NT2/D1 (cell line): ENCODE measurements around the gene PARD3.
"Not testable (repeated sequence)": the region's sequence is repeated elsewhere in the genome, so short reads cannot be mapped to it uniquely, and the experiment has no call there.

Experiments used
- DNase-seq: peaks from one replicate; pipeline ENCODE4 v3.0.0-alpha.2; 2011; ENCODE audit warnings: low read depth, low spot score
- H3K27me3 ChIP-seq: 2 replicates; pipeline ENCODE4 v1.6.0; 2011; ENCODE audit warnings: mild to moderate bottlenecking; ENCODE audit not compliant: insufficient read length, insufficient read depth
- H3K36me3 ChIP-seq: 2 replicates; pipeline ENCODE4 v1.6.1; 2011; ENCODE audit warnings: mild to moderate bottlenecking, low read length, mixed read lengths; ENCODE audit not compliant: insufficient read depth, insufficient read length
- H3K4me1 ChIP-seq: 2 replicates; pipeline ENCODE4 v1.5.1; 2011; ENCODE audit not compliant: insufficient read depth, insufficient read length
- H3K4me3 ChIP-seq: 2 replicates; pipeline ENCODE4 v1.5.1; 2011; ENCODE audit warnings: low read depth; ENCODE audit not compliant: insufficient read length
- H3K9ac ChIP-seq: 2 replicates; pipeline ENCODE4 v1.6.0; 2011; ENCODE audit warnings: low read depth; ENCODE audit not compliant: insufficient read length
- H3K9me3 ChIP-seq: 2 replicates; pipeline ENCODE4 v1.5.1; 2011; ENCODE audit warnings: mild to moderate bottlenecking, low read length; ENCODE audit not compliant: insufficient read depth
- SUZ12 ChIP-seq: IDR thresholded peaks from 2 replicates; pipeline ENCODE4 v1.6.1; 2011; ENCODE audit not compliant: insufficient read length, insufficient read depth; ENCODE audit errors: extremely low read depth
- YY1 ChIP-seq: IDR thresholded peaks from 2 replicates; pipeline ENCODE4 v1.6.1; 2011; ENCODE audit not compliant: insufficient read length, insufficient read depth
- ZNF274 ChIP-seq: IDR thresholded peaks from 2 replicates; pipeline ENCODE4 v1.6.1; 2011; ENCODE audit warnings: mild to moderate bottlenecking, low read depth, low read length

PARD3 gene

GRCh38 chr10:34076443-34076842 is 738.7 kb downstream of the PARD3 start:
- TF ChIP-seq ZNF274 (no peak), YY1 (no peak), SUZ12 (no peak)

GRCh38 chr10:34075254-34075926 is 739.7 kb downstream of the PARD3 start:
- no peak overlapping the region for H3K4me3 ChIP-seq
- no peaks in the 10 kb centered on the region for H3K36me3 ChIP-seq
- no peaks in the 10 kb centered on the region for H3K4me1 ChIP-seq
- no peaks in the 10 kb centered on the region for H3K9me3 ChIP-seq
- no peak overlapping the region for H3K9ac ChIP-seq
- no peak for TF ChIP-seq ZNF274
- TF ChIP-seq SUZ12: no peak
- TF ChIP-seq YY1: no peak
- DNase-seq: no peak
- H3K27me3 ChIP-seq: no peaks in the 10 kb centered on the region

More at GRCh38 chr10:34076443-34076842, 738.7 kb downstream of the PARD3 start:
- no peak overlapping the region for H3K4me3 ChIP-seq
- no peak overlapping the region for H3K9ac ChIP-seq
- no peaks in the 10 kb centered on the region for H3K27me3 ChIP-seq
- H3K36me3 ChIP-seq: no peaks in the 10 kb centered on the region
- H3K9me3 ChIP-seq: no peaks in the 10 kb centered on the region
- DNase-seq: no peak
- H3K4me1 ChIP-seq: no peaks in the 10 kb centered on the region

GRCh38 chr10:34074051-34074450 is 741.0 kb downstream of the PARD3 start:
- H3K4me3 ChIP-seq: no peak overlapping the region
- H3K9ac ChIP-seq: no peak overlapping the region
- no peaks in the 10 kb centered on the region for H3K4me1 ChIP-seq
- H3K9me3 ChIP-seq: no peaks in the 10 kb centered on the region
- TF ChIP-seq YY1: no peak
- no peak for TF ChIP-seq ZNF274
- TF ChIP-seq SUZ12: no peak
- H3K27me3 ChIP-seq: no peaks in the 10 kb centered on the region
- H3K36me3 ChIP-seq: no peaks in the 10 kb centered on the region
- no peak for DNase-seq

GRCh38 chr10:34067741-34068140 is 747.4 kb downstream of the PARD3 start:
- not testable (repeated sequence) for H3K4me1 ChIP-seq, H3K36me3 ChIP-seq, DNase-seq, H3K9me3 ChIP-seq, H3K9ac ChIP-seq, H3K27me3 ChIP-seq, H3K4me3 ChIP-seq

- no peak overlapping the region for H3K9ac ChIP-seq
- H3K27me3 ChIP-seq: no peaks in the 10 kb centered on the region
- H3K4me1 ChIP-seq: peaks cover 4% of the 10 kb centered on the region
- H3K9me3 ChIP-seq: no peaks in the 10 kb centered on the region; the same call in 1 of the 2 replicates
- H3K36me3 ChIP-seq: no peaks in the 10 kb centered on the region
- TF ChIP-seq YY1 (no peak), ZNF274 (no peak), SUZ12 (no peak)
- no peak overlapping the region for H3K4me3 ChIP-seq
- DNase-seq: no peak
Observed at GRCh38 chr10:34063592-34063991, 751.5 kb downstream of the PARD3 start.

- no peak for DNase-seq
- Histone ChIP-seq H3K9ac (no peak overlapping the region), H3K27me3 (no peaks in the 10 kb centered on the region), H3K4me1 (no peaks in the 10 kb centered on the region), H3K4me3 (no peak overlapping the region), H3K9me3 (no peaks in the 10 kb centered on the region; the same call in 1 of the 2 replicates), H3K36me3 (no peaks in the 10 kb centered on the region)
- TF ChIP-seq YY1 (no peak), ZNF274 (no peak), SUZ12 (no peak)
Observed at GRCh38 chr10:34061841-34062240, 753.3 kb downstream of the PARD3 start.
